HG02840 (cell line): Measurements from ENCODE around the gene JMJD1C.
"Not testable (repeated sequence)": the region's sequence is repeated elsewhere in the genome, so short reads cannot be mapped to it uniquely, and the experiment has no call there.

Source experiments
- ATAC-seq: cut with Tn5 transposase; IDR thresholded peaks from one replicate; pipeline ENCODE4 v1.9.1; 2021; ENCODE audit warnings: mild to moderate bottlenecking, moderate library complexity, moderate number of reproducible peaks; ENCODE audit not compliant: unreplicated experiment, low FRiP score

Gene JMJD1C

GRCh38 chr10:63369711-63370110 is 96.1 kb downstream of the JMJD1C start:
- ATAC-seq: no peak

GRCh38 chr10:63368365-63368764 is 97.4 kb downstream of the JMJD1C start:
- ATAC-seq: no peak

GRCh38 chr10:63366933-63367332 is 98.8 kb downstream of the JMJD1C start:
- ATAC-seq: no peak

- ATAC-seq: no peak
Measured at GRCh38 chr10:63365976-63366765, 99.6 kb downstream of the JMJD1C start.

- ATAC-seq: no peak
Measured at GRCh38 chr10:63364918-63365317, 100.9 kb downstream of the JMJD1C start.

- no peak for ATAC-seq
Measured at GRCh38 chr10:63363951-63364350, 101.8 kb downstream of the JMJD1C start.

- ATAC-seq: no peak
Measured at GRCh38 chr10:63355682-63356081, 110.1 kb downstream of the JMJD1C start.

- ATAC-seq: no peak
Measured at GRCh38 chr10:63352976-63353375, 112.8 kb downstream of the JMJD1C start.

- no peak for ATAC-seq
Measured at GRCh38 chr10:63348245-63348850, 117.4 kb downstream of the JMJD1C start.

- ATAC-seq: no peak
Measured at GRCh38 chr10:63346015-63346441, 119.7 kb downstream of the JMJD1C start.

GRCh38 chr10:63344269-63344668 is 121.5 kb downstream of the JMJD1C start:
- ATAC-seq: no peak

- ATAC-seq: no peak
Measured at GRCh38 chr10:63343476-63343875, 122.3 kb downstream of the JMJD1C start.

GRCh38 chr10:63339640-63340039 is 126.1 kb downstream of the JMJD1C start:
- ATAC-seq: not testable (repeated sequence)

GRCh38 chr10:63337455-63338251 is 128.1 kb downstream of the JMJD1C start:
- no peak for ATAC-seq

- ATAC-seq: no peak
Measured at GRCh38 chr10:63331586-63331985, 134.2 kb downstream of the JMJD1C start.

GRCh38 chr10:63324495-63324854 is 141.3 kb downstream of the JMJD1C start:
- no peak for ATAC-seq

- no peak for ATAC-seq
Measured at GRCh38 chr10:63323701-63324494, 141.9 kb downstream of the JMJD1C start.

GRCh38 chr10:63320683-63321082 is 145.1 kb downstream of the JMJD1C start:
- no peak for ATAC-seq

GRCh38 chr10:63319231-63319630 is 146.5 kb downstream of the JMJD1C start:
- ATAC-seq: no peak

GRCh38 chr10:63318491-63318890 is 147.3 kb downstream of the JMJD1C start:
- ATAC-seq: no peak

- ATAC-seq: no peak
Measured at GRCh38 chr10:63314020-63314419, 151.8 kb downstream of the JMJD1C start.
